Sigmoid colon (tissue), 4 donors: Measurements from ENCODE around the gene IREB2.

ENCODE experiments used
- EP300 ChIP-seq, 4 donors: sonication (generic); formaldehyde crosslinking; IDR thresholded peaks; one replicate each; pipeline ENCODE4 v1.6.1; 2017; ENCODE audit warnings: antibody characterized with exemption in 4 of 4
- POLR2A ChIP-seq, 2 donors: fragments of 450-650 bp; IDR thresholded peaks; one replicate each; pipeline ENCODE4 v1.6.1; 2016; ENCODE audit warnings: antibody characterized with exemption in 2 of 2, mild to moderate bottlenecking in 2 of 2, moderate library complexity in 2 of 2
- POLR2AphosphoS5 ChIP-seq, 4 donors: sonication (generic); formaldehyde crosslinking; IDR thresholded peaks; one replicate each; pipeline ENCODE4 v1.6.1; 2017; ENCODE audit warnings: antibody characterized with exemption in 4 of 4
- TF ChIP-seq, protein P1 (sequence below), 4 experiments: fragments of 450-650 bp in 3 of 4; fragments of 200-600 bp in 1 of 4; IDR thresholded peaks; one replicate each; pipeline ENCODE4 v1.5.1; 2016 to 2019; ENCODE audit warnings: antibody characterized with exemption in 4 of 4, mild to moderate bottlenecking in 3 of 4, moderate library complexity in 2 of 4

DNA sequence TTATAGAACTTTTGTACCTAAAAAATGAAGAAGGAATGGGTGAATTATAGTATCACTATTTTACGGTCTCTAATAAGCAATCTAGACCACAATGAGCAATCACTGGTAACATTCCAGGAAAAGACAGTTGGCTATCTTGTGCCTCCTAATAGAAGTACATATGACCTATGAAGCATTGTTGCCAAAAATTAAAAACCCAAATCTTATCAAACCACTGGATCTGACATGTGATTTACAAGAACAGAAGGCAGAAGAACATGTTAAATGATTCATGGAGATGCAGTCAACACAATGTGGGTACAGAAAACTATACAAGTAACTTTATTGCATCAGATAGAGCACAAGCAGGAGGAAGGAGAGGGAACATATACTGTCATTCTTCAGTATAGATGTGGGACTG lies 54.9 kb downstream of the IREB2 start:
- TF ChIP-seq, protein P1, sequence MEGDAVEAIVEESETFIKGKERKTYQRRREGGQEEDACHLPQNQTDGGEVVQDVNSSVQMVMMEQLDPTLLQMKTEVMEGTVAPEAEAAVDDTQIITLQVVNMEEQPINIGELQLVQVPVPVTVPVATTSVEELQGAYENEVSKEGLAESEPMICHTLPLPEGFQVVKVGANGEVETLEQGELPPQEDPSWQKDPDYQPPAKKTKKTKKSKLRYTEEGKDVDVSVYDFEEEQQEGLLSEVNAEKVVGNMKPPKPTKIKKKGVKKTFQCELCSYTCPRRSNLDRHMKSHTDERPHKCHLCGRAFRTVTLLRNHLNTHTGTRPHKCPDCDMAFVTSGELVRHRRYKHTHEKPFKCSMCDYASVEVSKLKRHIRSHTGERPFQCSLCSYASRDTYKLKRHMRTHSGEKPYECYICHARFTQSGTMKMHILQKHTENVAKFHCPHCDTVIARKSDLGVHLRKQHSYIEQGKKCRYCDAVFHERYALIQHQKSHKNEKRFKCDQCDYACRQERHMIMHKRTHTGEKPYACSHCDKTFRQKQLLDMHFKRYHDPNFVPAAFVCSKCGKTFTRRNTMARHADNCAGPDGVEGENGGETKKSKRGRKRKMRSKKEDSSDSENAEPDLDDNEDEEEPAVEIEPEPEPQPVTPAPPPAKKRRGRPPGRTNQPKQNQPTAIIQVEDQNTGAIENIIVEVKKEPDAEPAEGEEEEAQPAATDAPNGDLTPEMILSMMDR (IDR thresholded peaks at IDR 0.05), result no peak
- TF ChIP-seq POLR2A (IDR thresholded peaks at IDR 0.05), result no peak
- TF ChIP-seq EP300 (IDR thresholded peaks at IDR 0.05), result no peak
- TF ChIP-seq POLR2AphosphoS5 (IDR thresholded peaks at IDR 0.05), result no peak
